ENCODE results near the gene CHD9NB. TPM values are rescaled to one million over a fixed set of nuclear protein-coding genes. Genes with fewer than 3 reads are reported as not detected.

Gene CHD9NB
- 1 to 10 TPM in 1 of 9 donors, under 1 TPM in 7, not detected in 1; 0.39 to 2.3 (median 0.65) TPM for total RNA-seq
- polyA plus RNA-seq = under 1 TPM; 0.21 to 0.76 TPM
- long read RNA-seq, donor 1 = 0 reads
- long read RNA-seq, donor 2 = 0 reads
- long read RNA-seq, donor 3 = 0 reads

GRCh38 chr16:53052519-53053501 is at the start of gene CHD9NB:
CHD9NB (minus strand) TSS chr16:53052897; CDS start chr16:53044158, 8,739 bp downstream.
- WGBS, 4 donors = 47 to 62% (median 52%) methylated on average over 2 of the region's 2 CpGs
- no peaks in the 10 kb centered on the region for H3K27me3 ChIP-seq
- H3K27ac ChIP-seq = peak within 1 kb of the TSS in 3 of 12 donors; percentile 13 to 40 (median 24)
- H3K4me3 ChIP-seq = no peak within 1 kb of the TSS
- ATAC-seq (peak in 1 of 4 donors; percentile 18), DNase-seq (peak in 1 of 5 donors; percentile 46)
- H3K36me3 ChIP-seq = no peaks in the 10 kb centered on the region
- H3K9me3 ChIP-seq = no peaks in the 10 kb centered on the region
- intact Hi-C loops (cut with DNase I) = loop anchor here in 9 of 10 donors (5.0 to 10.0 kb wide), 9 partner anchors 52 to 452 kb away; partner anchors contain the start of gene AKTIP (in 1 of the 9)
- H3K4me1 ChIP-seq = peaks cover 0 to 35% (median 23%) of the 10 kb centered on the region in 12 donors
- TF ChIP-seq CTCF (IDR thresholded peaks at IDR 0.05) (no peak), POLR2A (IDR thresholded peaks at IDR 0.05) (no peak)

DNA sequence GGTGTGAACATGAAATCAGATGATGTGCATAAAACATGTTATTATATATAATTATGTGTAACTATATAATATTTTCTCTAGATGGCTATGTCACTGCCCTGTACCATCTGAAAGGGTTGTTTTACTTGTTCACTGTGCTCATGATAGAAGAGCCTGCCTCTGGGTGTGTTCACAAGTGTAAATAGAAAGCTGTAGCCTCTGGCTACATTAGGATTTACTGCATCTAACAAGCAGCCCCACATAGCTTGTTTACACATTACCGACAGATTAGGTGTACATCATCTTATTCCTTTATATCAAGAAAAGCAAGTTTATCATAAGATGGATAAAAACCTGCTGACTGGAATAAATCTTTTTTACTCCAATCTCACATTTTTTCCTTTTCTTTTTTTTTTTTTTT is 48.2 kb upstream of the CHD9NB start:
- intact Hi-C loops (cut with DNase I) = loop anchor here in 3 of 10 donors (2.0 to 10.0 kb wide), 3 partner anchors 28 to 46 kb away; partner anchors contain the start of genes CHD9 (in 1 of the 3) and CHD9NB (in 1 of the 3)
- Histone ChIP-seq H3K27ac (peak overlapping the region; percentile 88 to 98 (median 94)), H3K9me3 (no peaks in the 10 kb centered on the region), H3K4me3 (no peak overlapping the region), H3K36me3 (no peaks in the 10 kb centered on the region), H3K4me1 (peaks cover 16 to 63% (median 54%) of the 10 kb centered on the region in 12 donors), H3K27me3 (no peaks in the 10 kb centered on the region)
- 94 to 100% (median 98%) methylated on average over 1 of the region's 1 CpG for WGBS, 4 donors
- ATAC-seq (no peak), DNase-seq (no peak)
- TF ChIP-seq CTCF (IDR thresholded peaks at IDR 0.05) (no peak), POLR2A (IDR thresholded peaks at IDR 0.05) (no peak)

GRCh38 chr16:53100131-53100748 is 47.5 kb upstream of the CHD9NB start:
- H3K36me3 ChIP-seq = no peaks in the 10 kb centered on the region
- H3K27me3 ChIP-seq = no peaks in the 10 kb centered on the region
- DNase-seq (no peak), ATAC-seq (no peak)
- intact Hi-C loops (cut with DNase I) = loop anchor here in 3 of 10 donors (2.0 to 10.0 kb wide), 3 partner anchors 29 to 45 kb away; partner anchors contain the start of genes CHD9 (in 1 of the 3) and CHD9NB (in 1 of the 3)
- peak overlapping the region in 10 of 12 donors; percentile 37 to 59 (median 48) for H3K4me3 ChIP-seq
- H3K9me3 ChIP-seq = no peaks in the 10 kb centered on the region
- TF ChIP-seq CTCF (IDR thresholded peaks at IDR 0.05) (no peak), POLR2A (IDR thresholded peaks at IDR 0.05) (no peak)
- peaks cover 16 to 63% (median 54%) of the 10 kb centered on the region in 12 donors for H3K4me1 ChIP-seq
- WGBS, 4 donors = 49 to 58% (median 52%) methylated on average over 9 of the region's 9 CpGs
- H3K27ac ChIP-seq = peak overlapping the region; percentile 88 to 98 (median 94)
